ENCODE measurements around the gene EVC2. TPM values are rescaled to one million over a fixed set of nuclear protein-coding genes. Genes with fewer than 3 reads are reported as not detected.

EVC2 gene
- total and polyA plus RNA-seq, 7 donors = 0.60 to 14.7 (median 8.6) TPM; not detected in 1

DNA sequence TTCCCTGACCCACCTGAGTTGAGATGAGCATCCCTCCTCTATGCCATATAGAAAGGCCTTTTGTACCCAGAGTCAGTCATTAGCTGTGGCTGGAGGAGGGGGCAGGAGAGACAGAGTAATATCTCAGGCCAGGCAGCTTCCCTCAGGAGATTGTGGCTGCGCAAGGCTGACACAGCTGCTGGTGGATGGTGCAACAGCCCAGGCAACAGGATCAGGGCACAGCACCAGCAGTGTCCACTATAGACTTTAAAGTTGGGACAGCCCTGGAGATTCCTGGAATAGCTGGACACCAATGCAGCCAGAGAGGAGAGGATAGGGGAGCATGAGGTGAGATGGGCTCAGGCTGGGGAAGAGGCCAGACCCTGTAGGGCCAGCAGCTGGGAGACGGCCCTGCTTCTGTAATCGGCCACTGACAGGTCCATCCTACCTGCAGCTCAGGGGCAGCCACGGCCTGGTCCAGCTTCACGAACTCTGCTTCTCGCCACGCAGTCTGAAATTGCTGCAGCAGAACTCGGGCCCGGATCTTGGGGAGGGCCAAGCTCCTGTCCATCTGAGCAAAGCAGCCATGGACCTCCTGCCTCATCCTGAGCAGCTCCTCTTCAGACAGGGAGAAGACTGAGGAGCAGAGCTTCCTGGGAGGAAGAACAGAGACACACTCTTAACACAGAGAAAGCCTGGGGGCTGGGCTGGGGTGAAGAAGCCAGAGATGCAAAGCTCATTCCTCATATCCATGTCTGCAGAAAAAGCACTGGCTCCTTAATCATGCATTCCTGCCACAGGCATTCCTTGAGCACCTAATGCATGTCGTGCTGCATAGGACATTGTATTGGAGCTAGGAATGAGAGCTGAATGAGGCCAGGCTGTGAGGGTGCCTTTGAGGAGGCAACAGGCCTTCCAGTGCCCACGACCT lies 90.1 kb downstream of the EVC2 start:
- DNase-seq = no peak
- no peaks in the 10 kb centered on the region for H3K9me3 ChIP-seq
- peaks cover 20 to 96% (median 42%) of the 10 kb centered on the region in 4 donors for H3K36me3 ChIP-seq
- 84 to 93% methylated on average over 11 of the region's 11 CpGs for WGBS, 2 donors
- H3K4me3 ChIP-seq = no peak overlapping the region
- H3K4me1 ChIP-seq = no peaks in the 10 kb centered on the region
- TF ChIP-seq, protein P1, sequence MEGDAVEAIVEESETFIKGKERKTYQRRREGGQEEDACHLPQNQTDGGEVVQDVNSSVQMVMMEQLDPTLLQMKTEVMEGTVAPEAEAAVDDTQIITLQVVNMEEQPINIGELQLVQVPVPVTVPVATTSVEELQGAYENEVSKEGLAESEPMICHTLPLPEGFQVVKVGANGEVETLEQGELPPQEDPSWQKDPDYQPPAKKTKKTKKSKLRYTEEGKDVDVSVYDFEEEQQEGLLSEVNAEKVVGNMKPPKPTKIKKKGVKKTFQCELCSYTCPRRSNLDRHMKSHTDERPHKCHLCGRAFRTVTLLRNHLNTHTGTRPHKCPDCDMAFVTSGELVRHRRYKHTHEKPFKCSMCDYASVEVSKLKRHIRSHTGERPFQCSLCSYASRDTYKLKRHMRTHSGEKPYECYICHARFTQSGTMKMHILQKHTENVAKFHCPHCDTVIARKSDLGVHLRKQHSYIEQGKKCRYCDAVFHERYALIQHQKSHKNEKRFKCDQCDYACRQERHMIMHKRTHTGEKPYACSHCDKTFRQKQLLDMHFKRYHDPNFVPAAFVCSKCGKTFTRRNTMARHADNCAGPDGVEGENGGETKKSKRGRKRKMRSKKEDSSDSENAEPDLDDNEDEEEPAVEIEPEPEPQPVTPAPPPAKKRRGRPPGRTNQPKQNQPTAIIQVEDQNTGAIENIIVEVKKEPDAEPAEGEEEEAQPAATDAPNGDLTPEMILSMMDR (IDR thresholded peaks at IDR 0.05) = no peak
- TF ChIP-seq EP300 (IDR thresholded peaks at IDR 0.05) = no peak
- TF ChIP-seq POLR2A (IDR thresholded peaks at IDR 0.05) = no peak
- no peaks in the 10 kb centered on the region for H3K27me3 ChIP-seq
- H3K27ac ChIP-seq = no peak overlapping the region
- intact Hi-C loops (cut with DNase I) = no loop called here

GRCh38 chr4:5616331-5616950 lies 91.9 kb downstream of the EVC2 start:
- Histone ChIP-seq H3K36me3 (peaks cover 20 to 83% (median 29%) of the 10 kb centered on the region in 4 donors), H3K27ac (no peak overlapping the region), H3K9me3 (no peaks in the 10 kb centered on the region), H3K4me3 (no peak overlapping the region), H3K4me1 (no peaks in the 10 kb centered on the region), H3K27me3 (no peaks in the 10 kb centered on the region)
- WGBS, 2 donors = 85 to 87% methylated on average over 16 of the region's 16 CpGs
- TF ChIP-seq POLR2A (IDR thresholded peaks at IDR 0.05) (no peak), POLR2AphosphoS5 (IDR thresholded peaks at IDR 0.05) (no peak), EP300 (IDR thresholded peaks at IDR 0.05) (no peak)
- TF ChIP-seq, protein P1 (IDR thresholded peaks at IDR 0.05) = no peak
- DNase-seq = no peak
- intact Hi-C loops (cut with DNase I) = no loop called here

DNA sequence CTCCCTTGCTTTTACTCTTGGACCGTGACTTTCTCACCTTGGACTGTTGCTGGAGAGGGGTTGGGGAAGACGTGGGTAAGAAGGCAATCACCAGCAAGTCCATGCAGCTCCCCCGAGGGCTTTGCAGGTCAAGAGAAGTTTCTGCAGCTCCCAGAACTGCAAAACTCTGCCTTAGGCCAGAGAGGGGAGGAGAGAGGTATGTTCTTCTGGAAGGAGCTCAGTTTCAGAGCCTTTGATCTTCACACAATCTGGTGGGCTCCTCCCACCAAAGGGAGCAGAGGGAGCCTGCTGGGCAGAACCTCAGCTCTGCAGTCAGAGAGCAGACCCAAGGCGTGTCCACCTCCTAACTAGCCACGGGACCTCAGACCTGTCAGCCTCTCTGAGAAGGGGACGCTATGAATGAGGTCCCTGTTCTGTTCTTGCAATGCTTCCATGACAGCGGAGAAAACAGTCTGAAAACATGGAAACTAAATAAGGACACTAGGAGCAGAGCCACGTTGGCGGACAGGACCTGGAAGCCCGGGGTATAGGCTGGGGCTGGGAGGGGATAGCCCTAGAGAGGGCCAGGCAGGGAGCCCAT lies 92.8 kb downstream of the EVC2 start:
- DNase-seq = no peak
- Histone ChIP-seq H3K4me1 (no peaks in the 10 kb centered on the region), H3K9me3 (no peaks in the 10 kb centered on the region), H3K36me3 (peaks cover 20 to 82% (median 23%) of the 10 kb centered on the region in 4 donors), H3K27ac (no peak overlapping the region), H3K4me3 (no peak overlapping the region), H3K27me3 (no peaks in the 10 kb centered on the region)
- TF ChIP-seq POLR2AphosphoS5 (IDR thresholded peaks at IDR 0.05) (no peak), EP300 (IDR thresholded peaks at IDR 0.05) (no peak), POLR2A (IDR thresholded peaks at IDR 0.05) (no peak)
- TF ChIP-seq, protein P1 (IDR thresholded peaks at IDR 0.05) = no peak
- WGBS, 2 donors = 72 to 83% methylated on average over 10 of the region's 10 CpGs
- intact Hi-C loops (cut with DNase I) = no loop called here

- Histone ChIP-seq H3K27ac (no peak overlapping the region), H3K27me3 (no peaks in the 10 kb centered on the region), H3K4me3 (no peak overlapping the region), H3K36me3 (peaks cover 0 to 60% (median 15%) of the 10 kb centered on the region in 4 donors), H3K4me1 (no peaks in the 10 kb centered on the region), H3K9me3 (no peaks in the 10 kb centered on the region)
- DNase-seq = no peak
- TF ChIP-seq EP300 (IDR thresholded peaks at IDR 0.05) (no peak), POLR2A (IDR thresholded peaks at IDR 0.05) (no peak), POLR2AphosphoS5 (IDR thresholded peaks at IDR 0.05) (no peak)
- TF ChIP-seq, protein P1 (IDR thresholded peaks at IDR 0.05) = no peak
- intact Hi-C loops (cut with DNase I) = no loop called here
- WGBS, 2 donors = 32 to 52% methylated on average over 5 of the region's 5 CpGs
Measured at GRCh38 chr4:5611750-5612149, 96.6 kb downstream of the EVC2 start.

Measured in sigmoid colon (tissue), 7 donors.